ENCODE results near the gene RASSF8.

RASSF8 gene

GRCh38 chr12:25962932-25963525 is 4.5 kb downstream of the RASSF8 start:
- DNase-seq = no peak

- DNase-seq = no peak
Measured at GRCh38 chr12:25965682-25966081, 7.2 kb downstream of the RASSF8 start.

- DNase-seq = no peak
Measured at GRCh38 chr12:25970082-25970481, 11.6 kb downstream of the RASSF8 start.

DNA sequence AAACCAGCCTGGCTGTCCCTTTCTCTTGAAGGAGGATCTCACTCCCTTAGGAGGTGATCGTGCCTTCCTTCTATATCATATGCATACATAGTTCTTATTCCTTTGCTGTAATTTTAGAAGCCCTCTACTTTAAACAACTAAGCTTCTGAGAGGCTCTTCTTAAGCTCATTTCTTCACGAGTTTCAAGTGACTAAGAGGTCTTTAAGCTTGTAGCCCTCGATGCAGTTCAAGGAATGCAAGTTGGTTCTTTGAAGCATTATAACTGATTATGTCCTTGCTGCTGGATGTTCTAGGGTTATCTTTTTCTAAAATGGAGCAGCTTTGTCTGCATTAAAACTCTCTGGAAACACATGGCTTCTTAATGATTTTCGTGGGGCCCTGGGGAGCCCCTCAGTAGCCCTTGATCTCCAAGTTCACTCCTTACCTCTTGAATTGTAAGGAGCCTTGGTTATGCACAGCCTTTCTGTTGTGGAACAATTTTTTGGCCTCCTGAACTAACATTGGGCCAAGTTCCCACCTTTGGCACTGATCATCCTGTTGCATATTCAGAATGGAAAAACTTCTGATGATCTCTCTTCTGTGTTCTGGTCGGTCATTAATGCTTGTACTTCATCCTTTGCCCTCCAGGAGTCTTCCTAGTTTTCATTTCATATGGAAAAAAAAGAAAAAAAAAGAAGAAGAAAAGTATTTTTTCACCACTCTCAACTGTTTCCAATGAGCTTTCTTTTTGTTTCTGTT is 12.6 kb downstream of the RASSF8 start:
- no peak for DNase-seq

- DNase-seq = no peak
Measured at GRCh38 chr12:25971654-25972041, 13.2 kb downstream of the RASSF8 start.

- DNase-seq = no peak
Measured at GRCh38 chr12:25972783-25973182, 14.3 kb downstream of the RASSF8 start.

DNA sequence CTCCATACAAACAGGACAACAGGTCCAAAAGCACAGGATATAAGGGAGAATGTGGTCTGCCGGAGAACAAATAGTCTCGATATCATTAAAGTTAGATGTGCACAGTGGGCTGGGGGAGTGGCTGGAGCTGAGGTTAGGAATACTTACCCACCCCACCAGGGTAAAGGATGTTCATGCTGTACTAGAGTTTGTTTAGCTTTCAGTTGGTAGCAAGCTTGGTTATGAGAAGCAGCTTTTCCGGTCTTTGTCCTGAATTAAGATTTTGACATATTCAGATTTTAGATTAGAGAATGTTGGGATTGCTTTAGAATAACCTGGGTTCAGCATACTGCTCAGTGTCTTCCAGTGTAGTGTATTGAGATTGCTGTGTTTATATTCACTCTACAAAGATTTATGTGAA is 16.7 kb downstream of the RASSF8 start:
- DNase-seq = no peak

GRCh38 chr12:25975682-25976081 is 17.2 kb downstream of the RASSF8 start:
- DNase-seq = no peak

DNA sequence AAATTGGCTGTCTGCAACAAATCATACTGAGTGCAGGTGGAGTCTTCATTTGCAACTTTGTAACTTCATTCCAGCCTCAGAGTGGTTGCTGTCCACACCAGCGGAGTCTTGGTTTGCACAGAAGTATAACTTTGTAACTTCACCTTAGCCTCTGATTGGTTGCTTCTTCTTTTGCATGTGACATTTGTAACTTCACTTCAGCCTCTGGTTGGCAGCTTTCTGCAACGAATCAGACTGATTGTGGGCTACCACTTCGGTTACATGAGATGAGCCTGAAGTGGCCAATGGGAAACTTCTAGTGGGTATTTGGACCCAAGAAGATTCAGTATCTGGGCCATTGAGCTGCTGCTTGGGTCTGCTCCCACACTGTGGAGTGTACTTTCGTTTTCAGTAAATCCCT is 17.8 kb downstream of the RASSF8 start:
- no peak for DNase-seq

- DNase-seq = no peak
Measured at GRCh38 chr12:25977047-25977446, 18.6 kb downstream of the RASSF8 start.

GRCh38 chr12:25979059-25979458 is 20.6 kb downstream of the RASSF8 start:
- no peak for DNase-seq

- no peak for DNase-seq
Measured at GRCh38 chr12:25979563-25979962, 21.1 kb downstream of the RASSF8 start.

DNA sequence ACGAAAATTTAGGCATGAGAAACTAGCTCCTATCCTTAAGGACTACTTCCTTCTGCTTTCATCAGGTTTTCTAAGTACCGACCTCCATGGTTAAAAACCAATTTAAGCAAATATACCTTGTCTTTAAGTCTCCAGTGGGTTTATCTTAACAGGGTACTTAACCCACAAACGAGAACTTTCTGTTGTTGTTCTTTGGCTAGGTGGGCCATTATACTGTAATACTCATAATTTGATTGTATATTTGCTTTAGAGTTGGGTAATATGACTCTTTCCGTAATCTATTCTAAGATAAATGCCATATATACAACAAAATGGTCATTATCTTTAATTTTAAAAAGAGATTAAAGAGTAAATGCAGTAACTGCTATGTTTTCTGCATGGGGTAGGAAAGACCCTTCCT is 21.6 kb downstream of the RASSF8 start:
- no peak for DNase-seq

DNA sequence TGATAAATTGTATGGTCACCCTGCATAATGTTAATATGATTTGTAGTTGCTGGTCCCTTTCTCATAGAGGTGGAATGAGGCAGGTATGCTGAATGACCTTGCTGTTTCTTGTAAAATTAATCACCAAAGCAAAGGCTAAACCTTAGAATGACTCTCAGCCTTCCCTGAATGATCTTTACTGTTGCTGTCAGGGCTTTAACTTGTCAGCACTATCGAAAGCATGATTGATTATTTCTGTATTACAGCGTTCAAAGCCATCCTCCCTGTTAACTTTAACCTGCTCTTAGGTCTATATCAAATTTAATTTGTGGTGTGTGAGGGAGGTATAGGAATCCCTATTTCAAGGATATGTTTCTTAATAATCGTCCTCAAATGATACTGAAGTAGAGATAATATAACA is 23.1 kb downstream of the RASSF8 start:
- no peak for DNase-seq

DNA sequence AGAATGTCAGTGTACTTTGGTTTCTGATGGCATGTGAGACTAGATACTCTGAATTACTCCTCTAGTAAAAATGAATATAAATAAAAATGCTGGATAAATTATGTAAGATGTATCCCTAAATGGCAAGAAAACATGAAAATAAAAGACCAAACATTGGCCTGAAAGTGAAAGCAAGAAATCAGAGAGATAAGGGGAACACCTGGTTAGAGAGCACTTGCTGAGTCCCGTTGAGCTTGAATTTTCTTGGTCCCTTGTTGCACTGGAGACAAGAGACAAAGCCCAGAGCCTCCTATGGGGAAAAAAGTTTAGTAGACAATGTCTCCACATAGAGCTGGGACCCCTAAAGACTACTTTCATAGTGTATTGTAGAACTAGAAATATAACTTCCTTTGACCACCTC is 23.9 kb downstream of the RASSF8 start:
- no peak for DNase-seq

DNA sequence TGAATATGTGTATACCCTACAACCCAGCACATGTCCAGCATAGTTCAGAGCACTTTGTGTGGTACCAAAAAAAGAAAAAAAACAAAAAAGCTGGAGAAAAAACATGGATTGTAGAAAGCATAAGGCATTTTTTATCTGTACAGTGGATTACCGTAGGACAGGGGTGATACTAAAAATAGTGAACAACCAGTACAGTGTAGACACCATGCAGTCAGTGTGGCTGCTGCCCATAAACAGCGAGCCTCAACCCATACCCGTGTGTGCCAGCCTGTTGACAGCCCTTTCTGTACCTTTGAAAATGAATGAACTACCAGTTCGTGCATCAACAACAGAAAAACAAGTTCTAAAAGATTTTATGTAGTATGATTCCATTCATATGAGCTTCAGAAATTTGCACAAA is 25.1 kb downstream of the RASSF8 start:
- DNase-seq = no peak

DNA sequence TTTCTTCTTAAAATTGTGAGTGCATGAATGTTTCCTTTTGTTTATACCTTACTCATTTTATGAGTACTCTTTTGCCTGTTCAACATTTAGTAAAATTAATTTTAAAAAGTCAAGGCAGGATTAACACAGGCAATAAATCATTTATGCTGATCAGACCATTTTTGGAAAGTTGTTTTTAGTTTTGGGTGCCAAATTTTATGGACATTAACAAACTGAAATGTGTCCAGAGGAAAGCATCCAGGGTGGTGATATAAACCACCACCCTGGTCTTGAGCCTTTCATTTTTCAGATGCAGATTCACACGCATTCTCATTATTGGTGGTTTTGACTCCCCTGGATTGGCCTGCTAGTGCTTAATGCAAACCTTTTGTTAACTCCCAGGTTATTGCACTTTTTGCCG is 26.3 kb downstream of the RASSF8 start:
- no peak for DNase-seq

DNA sequence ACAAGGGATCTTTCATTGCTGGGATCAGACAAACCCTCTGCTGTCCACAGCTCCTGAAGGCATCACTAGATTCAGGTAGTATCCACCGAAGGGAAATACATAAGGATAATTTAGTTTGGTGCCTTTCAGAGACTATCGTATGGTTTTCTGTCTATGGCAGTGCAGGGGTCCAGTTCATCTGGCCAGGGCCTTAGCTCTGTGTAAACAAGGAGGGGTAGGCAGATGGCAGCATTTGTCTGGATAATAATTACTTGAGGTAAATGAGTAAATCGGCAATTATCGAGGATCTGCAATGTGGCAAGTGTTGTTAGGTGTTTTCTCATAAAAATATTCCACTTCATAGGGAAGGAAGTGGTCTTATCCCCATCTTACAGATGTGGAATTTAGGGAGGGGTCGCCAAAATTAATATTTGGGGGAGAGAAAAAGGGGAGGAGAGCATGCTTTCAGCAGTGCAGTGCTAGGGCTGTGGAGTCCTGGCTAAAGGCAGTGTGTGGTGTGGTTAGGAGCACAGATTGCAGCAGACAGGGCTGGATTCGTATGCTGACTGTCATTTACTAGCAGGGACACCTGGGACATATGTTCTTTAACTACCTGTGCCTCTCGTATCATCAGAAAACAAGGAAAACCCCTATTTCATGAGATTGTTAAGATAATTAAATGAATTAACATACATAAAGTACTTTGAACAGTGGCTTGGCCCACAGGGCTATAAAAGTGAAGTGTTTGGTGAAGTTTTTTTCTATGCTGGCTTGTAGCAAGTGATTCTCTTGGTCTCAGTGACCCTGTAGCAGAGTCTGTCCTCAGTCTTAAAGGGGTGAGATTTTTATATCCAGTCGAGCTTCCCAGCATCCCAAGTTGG is 27.1 kb downstream of the RASSF8 start:
- no peak for DNase-seq

DNA sequence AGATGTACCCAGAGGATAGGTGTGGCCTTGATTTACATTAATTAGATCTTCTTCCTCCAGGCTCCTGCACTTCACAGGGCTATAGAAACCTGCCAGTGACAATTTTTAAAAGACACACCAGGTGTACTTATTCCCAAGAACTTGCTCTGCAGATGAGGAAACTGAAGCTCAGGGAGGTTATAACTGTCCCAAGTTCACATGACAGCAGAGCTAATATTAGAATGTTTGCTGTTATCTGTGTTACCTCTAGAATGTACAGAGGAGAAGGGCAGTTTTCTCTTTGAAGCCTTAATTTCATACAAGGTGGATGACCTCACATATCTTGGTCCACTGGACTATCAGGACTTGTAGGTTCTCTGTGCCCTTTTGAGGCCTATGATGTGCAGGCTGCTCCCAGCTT is 27.7 kb downstream of the RASSF8 start:
- no peak for DNase-seq

DNA sequence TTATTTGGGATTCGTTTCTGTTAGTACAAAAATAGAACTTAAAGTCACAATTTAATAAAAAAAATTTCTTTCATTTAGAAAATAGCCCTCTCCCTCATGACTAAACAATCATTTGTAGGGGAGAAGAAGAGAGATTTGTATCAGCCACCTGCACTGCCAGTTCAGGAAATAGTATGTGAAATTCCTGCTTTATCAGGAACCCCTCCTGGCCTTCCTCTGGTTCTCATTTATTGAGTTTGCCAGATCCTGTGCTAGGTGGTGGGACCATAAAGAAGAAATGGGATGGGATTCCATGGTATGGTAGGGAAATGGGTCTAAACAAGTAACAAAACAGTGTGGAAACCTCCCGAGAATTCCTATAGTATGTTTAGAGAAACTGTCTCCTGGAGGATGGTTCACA is 30.0 kb downstream of the RASSF8 start:
- DNase-seq = no peak

GRCh38 chr12:25990495-25990894 is 32.0 kb downstream of the RASSF8 start:
- no peak for DNase-seq

GRCh38 chr12:25992026-25992782 is 33.7 kb downstream of the RASSF8 start:
- DNase-seq = no peak
